Stimulated activated CD4-positive, alpha-beta T cell treated with anti-CD3 and anti-CD28 coated beads, Interleukin-1b, Interleukin-23, amount 100 ng/mL, for 1 hour (primary cell): Measurements from ENCODE around the gene MDM4.

ENCODE experiments used
- DNase-seq, 2 donors: peaks; one replicate each; pipeline ENCODE4 v3.0.0-alpha.2; 2020; ENCODE audit warnings: low read depth in 2 of 2

The MDM4 gene

DNA sequence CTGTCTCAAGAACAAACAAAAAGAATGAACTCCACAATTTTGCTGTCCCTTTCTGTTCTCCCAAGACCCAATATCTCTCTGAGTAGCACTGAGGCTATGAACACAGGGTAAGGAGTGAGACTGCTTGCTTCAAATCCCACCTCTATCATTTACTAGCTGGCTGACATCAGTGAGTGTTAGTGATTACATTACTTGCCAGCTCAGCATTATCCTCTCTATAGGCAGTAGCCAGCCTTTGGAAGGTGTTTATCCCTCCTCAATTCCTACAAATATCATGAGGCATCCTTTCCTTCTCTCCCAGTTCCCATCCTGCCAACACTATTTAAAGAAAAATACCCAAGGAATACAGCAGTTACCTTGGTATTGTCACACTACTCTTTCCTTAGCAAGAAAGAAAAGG is 24.6 kb upstream of the MDM4 start:
- DNase-seq, result no peak

DNA sequence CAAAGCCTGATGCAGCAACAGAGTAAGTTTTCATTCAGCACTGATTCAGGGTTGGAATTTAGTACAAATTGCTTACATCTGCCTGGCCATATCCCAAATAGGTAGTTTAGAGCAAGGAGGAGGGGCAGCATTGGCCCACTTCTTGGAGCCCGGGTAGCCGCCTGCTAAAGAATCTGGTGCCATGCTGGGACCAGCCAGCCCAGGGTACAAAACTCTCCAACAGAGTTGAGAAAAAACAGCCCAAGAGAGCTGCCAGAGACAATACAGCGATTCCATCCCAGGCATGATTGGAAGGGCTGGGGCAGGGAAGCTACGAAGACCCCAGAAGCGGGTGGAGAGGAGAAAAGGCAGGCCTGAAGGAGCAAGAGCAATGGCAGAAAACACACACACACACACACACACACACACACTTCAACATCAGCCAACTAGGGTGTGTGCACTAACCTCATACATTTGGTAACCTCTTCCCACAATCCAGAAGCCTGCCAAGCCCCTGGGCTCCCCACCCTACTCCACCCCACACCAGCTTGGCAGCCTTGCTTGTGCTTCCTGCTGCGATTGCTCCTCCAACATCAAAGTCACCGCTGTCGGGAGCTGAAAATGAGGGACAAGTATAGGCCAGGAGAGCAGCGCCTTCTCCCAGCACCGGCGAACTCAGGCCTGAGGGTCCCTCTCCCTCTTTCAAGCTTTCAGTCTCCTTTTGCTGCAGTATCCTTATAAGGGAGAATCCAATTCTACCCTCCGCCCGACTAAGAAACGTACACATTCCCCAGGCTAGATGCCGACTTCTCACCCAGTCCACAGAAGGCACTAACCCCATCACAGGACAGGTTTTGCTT is 22.8 kb upstream of the MDM4 start:
- DNase-seq, result no peak

DNA sequence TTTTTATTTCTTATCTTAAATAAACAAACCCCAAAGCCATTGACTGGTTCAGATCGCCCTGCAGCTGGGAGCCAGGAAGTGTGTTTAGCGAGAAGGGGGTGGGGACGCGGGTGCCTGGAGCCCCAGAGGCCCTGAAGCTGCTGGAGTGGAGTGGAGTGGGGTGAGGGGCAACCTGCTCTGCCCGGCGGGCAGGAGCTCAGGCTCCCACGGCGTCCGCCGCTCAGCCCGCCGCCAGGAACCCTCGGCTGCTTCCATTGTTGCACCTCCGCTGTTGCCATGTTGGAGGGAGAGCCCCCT is 22.3 kb upstream of the MDM4 start:
- no peak for DNase-seq

- no peak for DNase-seq
Measured at GRCh38 chr1:204494281-204495077, 21.7 kb upstream of the MDM4 start, which contains the start of gene PIK3C2B. PIK3C2B (minus strand) TSS chr1:204494805; CDS start chr1:204469802, 25,003 bp downstream.

DNA sequence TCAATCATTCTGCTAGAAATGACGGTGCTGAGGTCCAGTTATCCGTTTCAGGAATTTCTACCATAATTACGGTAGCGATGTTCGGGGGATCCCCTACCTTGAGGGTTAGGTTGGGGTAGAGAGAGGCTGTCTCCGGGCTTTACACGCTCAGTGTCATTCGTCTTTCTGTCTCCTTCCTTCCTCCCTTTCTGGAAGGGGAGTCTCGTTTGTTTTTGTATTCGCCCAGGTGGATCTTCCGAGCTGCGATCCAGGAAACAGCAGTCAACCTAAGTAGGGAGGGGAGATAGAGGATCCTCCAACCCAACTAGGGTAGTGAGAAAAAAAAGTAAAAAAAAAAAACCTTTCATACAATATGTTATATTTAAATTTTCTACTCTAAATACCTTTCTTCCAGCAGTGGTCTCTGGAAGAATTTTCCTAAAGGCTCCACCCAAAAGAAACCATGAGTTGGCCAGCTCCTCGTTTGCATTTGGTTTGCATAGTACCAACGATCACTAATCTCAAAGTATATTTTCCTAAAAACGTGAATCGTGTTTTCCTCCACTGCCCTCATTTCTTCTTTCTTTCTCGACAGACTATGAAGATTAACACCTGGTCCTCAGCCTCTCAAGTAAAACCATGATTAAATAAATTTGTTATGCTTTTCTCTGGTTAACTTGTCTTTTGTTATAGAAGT is 21.0 kb upstream of the MDM4 start:
- no peak for DNase-seq

DNA sequence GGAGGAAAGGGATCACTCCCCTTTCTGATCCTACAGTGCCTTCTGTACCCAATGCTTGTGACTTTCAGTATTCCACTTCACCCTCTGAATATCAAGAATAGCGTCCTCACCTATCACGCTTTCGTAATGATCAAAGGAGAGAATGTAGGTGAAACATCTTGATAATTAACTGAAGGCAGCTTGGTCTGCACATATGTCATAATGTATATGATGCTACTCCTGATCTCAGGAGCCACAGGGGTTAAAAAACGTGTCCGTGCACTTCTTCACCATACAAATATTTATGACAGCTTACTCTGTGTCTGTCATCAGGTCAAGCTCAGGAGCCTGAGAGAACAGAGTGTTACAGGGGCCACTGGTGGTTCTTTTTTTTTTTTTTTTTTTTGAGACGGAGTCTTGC is 20.4 kb upstream of the MDM4 start:
- DNase-seq, result no peak

DNA sequence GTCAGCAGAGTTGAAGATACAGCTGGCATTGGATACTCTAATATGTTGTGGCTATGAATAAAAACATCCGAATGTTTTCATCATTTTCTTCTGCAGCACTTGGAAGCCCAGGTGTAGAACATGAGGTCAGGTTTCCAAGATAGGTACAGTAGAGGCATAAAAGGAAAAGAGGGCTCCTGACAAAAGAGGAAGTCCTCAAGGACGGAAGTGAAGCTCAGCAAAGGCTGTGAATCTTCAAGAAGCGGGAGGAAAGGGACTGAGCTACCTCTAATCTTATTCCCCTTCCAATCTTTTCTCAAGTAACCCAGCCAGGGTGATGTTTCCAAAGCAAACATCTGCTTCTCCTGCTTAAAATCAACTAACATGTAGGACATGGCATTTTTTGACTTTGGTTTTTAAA is 17.2 kb upstream of the MDM4 start:
- no peak for DNase-seq

DNA sequence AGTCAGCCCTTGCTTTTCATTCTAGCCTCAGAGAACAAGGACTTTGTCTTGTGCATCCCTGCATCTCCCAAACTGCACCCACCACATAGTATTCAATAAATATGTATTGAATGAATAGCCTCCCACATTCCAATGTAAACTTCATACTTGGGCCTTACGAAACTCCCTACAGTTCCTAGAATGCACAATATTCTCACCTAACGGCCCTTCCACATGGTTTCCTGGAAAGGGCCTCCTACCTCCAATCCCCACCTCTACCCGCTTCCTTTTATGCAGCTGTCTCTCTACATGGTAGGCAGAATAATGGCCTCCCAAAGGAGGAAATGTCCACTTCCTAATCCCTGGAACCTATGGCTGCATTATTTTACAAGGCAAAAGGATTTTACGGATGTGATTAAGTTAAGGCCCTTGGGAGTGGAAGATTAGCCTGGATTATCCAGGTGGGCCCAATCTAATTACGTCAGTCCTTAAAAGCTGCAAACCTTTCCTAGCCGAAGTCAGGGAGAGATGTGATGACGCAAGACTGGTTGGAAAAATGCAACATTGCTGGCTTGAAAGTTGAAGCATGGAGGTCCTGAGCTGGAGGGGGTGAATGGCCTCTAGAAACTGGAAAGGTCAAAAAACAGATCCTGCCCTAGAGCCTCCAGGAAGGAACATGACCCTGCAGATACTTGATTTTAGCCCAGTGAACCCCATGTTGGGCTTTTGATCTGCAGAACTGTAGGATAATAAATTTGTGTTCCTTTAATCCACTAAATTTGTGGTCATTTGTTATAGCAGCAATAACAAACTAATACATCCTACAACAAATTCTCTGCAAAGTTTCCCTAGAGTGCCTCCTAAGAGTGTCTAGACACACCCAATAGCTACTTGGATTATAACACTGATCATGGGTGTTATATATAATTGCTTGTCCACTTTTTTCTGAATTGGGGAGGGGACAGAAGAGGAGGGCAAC is 16.4 kb upstream of the MDM4 start:
- DNase-seq, result no peak

- DNase-seq, result no peak
Measured at GRCh38 chr1:204502241-204502640, 14.0 kb upstream of the MDM4 start.

DNA sequence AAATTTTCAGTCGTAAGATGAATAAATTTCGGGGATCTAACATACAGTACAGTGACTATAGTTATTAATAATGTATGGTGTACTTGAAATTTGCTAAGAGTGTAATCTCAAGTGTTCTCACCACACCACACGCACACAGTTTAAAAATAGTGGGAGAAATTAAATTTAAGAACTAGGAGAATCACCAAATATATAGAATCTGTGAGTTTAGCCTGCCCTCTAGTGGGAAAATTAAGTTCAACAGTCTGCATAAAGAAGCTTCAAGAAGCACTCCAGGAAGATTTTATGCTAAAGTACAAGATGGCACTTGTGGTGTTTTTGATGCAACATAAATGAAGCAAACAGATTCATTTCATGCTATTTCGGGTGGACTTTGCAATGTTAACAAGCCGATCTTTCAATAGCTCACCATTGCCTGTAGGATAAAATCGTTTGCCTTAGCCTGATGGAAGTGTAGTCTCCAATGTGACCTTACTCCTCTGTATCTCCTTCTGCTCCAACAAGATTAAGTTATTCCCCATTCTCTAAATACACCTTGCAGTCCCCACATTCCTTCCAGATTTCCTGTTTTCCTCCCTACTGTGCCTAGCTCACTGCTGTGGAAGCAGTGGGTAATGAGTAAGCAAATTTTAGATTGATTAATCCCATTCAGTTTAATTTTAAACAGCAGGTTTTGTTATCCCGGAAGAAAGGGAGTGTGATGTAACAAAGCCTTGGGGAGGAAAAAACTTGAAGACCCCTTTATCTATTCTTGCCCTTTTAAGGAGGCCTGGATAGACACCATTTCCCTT is 12.9 kb upstream of the MDM4 start:
- no peak for DNase-seq

DNA sequence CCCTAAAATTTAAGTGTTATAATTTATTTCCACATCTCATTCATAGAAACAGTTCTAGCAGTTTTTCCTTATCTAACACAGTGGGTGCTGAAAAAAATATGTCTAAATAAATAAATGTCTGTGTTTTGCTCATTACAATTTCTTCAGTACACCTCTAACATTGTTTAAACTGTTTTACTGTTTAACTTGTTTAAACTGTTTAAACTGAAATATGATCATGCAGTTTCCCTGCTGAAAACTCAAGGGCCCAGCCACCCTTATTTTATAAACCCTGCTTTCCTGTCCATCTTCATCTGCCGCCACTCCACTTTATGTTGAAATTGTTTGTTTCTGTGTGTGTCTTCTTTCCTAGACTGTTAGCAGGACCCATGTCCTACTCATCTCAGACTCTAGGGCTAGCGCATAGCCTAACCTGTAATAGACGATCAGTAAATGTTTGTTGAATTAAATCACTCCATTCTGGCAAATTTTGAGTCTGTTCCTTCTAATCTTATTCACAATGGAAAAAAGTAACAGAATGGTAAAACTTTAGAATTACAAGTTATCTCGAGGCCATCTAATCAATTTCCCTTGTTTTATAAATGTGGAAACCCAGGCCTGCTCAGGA is 12.2 kb upstream of the MDM4 start:
- no peak for DNase-seq

- DNase-seq, result no peak
Measured at GRCh38 chr1:204505674-204506200, 10.5 kb upstream of the MDM4 start.

GRCh38 chr1:204506201-204506968 is 9.8 kb upstream of the MDM4 start:
- peak; percentile 31 to 59 for DNase-seq

DNA sequence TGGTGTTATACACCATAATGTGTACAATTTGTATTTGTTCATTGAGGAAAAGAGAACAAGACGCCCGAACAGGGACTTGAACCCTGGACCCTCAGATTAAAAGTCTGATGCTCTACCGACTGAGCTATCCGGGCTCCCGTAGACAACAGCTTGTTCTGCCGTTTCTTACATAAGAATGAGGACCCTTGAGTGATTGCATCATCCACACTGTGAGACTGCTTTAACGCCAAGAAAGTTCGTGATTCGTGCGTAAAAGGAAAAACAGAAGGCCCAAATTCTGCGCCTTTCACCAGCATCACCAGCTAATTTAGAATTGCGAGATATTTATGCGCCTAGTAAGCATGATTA is 9.3 kb upstream of the MDM4 start:
- DNase-seq, result peak; percentile 73 to 88

DNA sequence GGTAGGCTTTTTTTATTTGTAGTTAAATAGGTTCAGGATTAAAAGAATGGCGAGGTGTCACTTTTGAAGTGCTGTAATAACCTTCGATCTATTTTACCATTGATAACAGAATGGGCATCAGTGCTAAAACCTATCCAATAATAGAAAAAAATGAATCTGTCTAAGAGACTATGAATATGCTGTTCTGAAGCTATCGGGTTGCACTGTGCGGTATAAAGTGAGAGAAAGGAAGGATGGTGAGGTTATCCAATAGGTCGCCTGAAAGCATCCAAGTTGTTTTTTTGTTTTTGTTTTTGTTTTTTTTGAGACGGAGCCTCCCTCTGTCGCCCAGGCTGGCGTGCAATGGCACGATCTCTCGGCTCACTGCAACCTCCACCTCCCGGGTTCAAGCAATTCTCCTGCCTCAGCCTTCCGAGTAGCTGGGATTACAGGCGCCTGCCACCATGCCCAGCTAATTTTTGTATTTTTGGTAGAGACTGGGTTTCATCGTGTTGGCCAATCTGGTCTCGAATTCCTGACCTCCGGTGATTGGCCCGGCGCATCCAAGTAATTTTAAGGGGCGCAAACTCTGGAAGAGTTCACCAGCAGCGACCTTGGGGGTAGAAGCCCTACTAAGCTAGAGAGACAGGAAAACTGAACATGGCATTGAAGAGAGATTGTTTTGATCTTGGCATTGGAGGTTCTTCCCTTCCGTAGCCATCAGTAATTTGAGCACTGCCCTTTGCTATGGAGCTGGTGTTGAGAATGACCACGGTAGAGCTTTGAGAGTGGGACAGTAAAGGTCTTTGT is 8.7 kb upstream of the MDM4 start:
- DNase-seq, result no peak

GRCh38 chr1:204509186-204509635 is 7.0 kb upstream of the MDM4 start:
- no peak for DNase-seq

DNA sequence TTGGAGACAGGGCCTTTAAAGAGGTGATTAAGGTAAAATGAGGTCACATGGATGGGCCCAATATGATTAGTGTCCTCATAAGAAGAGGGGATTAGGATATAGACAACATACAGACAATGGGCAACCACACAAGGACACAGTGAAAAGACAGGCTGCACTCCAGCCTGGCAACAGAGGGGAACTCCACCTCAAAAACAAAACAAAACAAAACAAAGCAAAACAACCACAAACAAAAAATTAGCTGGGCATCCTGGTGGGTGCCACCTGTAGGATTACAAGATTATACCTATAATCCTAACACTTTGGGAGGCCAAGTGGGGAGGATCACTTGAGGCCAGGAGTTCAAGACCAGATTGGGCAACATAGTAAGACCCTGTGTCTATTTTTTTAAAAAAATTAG is 4.8 kb upstream of the MDM4 start:
- DNase-seq, result no peak

GRCh38 chr1:204513117-204513716 is 3.0 kb upstream of the MDM4 start:
- DNase-seq, result no peak
